Left hindlimb (tissue), 1 donor: ENCODE results near the gene AGGF1.
A peak's percentile ranks its signal among the peaks of the same experiment; 100 is the strongest.
"Not testable (repeated sequence)": the region's sequence is repeated elsewhere in the genome, so short reads cannot be mapped to it uniquely, and the experiment has no call there.

Source experiments
- DNase-seq: peaks from one replicate; pipeline ENCODE4 v3.0.0-alpha.2; 2018

AGGF1 gene, protein sequence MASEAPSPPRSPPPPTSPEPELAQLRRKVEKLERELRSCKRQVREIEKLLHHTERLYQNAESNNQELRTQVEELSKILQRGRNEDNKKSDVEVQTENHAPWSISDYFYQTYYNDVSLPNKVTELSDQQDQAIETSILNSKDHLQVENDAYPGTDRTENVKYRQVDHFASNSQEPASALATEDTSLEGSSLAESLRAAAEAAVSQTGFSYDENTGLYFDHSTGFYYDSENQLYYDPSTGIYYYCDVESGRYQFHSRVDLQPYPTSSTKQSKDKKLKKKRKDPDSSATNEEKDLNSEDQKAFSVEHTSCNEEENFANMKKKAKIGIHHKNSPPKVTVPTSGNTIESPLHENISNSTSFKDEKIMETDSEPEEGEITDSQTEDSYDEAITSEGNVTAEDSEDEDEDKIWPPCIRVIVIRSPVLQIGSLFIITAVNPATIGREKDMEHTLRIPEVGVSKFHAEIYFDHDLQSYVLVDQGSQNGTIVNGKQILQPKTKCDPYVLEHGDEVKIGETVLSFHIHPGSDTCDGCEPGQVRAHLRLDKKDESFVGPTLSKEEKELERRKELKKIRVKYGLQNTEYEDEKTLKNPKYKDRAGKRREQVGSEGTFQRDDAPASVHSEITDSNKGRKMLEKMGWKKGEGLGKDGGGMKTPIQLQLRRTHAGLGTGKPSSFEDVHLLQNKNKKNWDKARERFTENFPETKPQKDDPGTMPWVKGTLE

GRCh38 chr5:77030097-77031071 lies at the start of gene AGGF1:
AGGF1 (plus strand) TSS chr5:77030404; CDS start chr5:77030767, 363 bp downstream.
- DNase-seq: peak; percentile 96

- DNase-seq: no peak
These were observed 49.6 kb upstream of the AGGF1 start for GRCh38 chr5:76980518-76981144.

DNA sequence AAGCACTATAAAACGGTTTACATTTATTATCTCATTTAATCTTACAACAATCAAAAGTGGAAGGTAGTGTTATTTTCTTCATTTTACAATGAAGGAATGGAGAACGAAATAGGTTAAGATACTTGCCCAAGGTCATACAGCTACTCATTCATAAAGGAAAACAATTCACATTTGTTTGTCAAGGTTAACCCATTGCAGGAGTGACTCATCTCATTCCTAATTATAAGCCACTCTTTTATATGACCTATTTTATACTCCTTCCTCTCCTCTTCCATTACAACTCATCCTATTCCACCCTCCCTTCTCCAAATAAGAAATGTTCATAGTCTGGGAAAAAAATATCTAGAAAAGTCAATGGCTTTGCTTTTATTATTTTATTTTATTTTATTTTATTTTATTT lies 47.8 kb upstream of the AGGF1 start:
- no peak for DNase-seq

DNA sequence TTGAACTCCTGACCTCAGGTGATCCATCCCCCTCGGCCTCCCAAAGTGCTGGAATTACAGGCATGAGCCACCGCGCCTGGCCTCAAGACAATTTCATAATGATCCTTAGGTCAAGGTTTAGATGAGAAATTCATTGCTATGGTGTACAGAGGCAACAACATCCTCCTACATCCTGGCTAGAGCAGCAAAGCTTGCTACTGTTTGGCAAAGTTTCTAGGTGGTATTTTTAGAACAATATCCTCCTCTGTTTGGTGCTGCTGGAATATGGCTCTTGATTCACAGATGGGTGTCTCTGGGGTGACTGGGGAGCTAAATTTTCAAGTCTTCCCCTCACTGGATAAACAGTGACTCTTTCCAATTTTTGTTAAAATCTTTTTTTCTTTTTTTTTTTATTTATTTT lies 46.7 kb upstream of the AGGF1 start:
- DNase-seq: no peak

DNA sequence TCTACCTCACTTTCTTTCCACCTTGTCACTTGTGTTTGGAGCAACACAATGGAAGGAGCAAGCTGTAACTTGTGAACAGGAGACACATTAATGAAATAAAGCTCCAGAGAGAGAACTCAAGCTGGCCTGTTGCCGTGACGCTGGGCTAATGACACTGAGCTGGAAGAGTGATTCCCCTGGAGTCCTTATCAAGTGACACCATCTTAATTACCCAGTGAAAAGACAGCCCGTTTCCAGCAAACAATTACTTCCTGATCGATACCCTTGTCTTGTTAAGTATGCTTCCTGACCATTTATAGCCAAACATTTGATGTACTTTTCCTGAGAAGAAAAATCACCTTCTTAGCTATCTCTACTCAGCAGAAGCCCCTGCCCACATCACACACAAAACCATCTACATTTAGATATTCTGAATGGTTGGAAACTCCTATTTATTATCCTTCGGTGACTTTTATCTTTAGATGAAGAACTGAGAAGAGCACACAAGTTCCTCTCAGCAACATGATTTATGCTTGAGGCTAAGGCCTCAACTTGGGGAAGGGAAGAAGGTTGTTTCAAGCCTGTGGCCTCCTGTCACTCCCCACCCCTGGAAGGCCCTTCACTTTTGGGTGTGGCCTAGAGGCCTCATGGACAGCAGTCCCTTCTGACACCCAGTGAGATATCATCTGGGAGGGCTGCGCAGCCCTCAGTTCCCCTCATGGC lies 43.2 kb upstream of the AGGF1 start:
- no peak for DNase-seq

GRCh38 chr5:76990899-76991459 lies 39.2 kb upstream of the AGGF1 start:
- no peak for DNase-seq

DNA sequence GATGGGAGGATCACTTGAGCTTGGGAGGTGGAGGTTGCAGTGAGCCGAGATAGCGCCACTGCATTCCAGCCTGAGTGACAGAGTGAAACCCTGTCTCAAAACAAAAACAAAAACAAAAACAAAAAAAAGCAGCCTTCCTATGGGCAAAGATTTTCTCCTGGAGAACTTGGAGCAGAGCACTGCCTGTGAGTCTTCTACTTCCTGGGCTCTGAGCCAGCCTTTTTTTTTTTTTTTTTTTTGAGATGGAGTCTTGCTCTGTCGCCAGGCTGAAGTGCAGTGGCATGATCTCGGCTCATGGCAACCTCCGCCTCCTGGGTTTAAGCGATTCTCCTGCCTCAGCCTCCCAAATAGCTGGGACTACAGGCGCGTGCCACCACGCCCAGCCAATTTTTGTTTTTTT lies 36.8 kb upstream of the AGGF1 start:
- not testable (repeated sequence) for DNase-seq

DNA sequence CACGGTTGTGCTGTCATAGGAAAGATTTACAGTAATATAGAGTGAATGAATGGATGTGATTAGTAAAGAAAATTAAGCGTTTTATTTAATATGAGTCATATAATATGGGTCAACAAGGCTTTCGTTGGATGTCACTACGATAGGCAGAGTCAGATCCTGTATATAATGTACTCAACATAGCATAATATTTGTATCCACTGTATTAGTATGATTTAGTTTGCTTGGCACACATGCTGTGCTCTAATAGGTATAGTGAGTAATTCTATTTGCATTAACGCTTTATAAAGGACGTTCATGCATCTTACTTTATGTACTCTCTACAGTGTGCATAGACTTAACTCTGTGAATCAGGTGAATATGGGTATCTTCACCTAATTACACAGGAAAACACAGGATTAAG lies 35.9 kb upstream of the AGGF1 start:
- no peak for DNase-seq

DNA sequence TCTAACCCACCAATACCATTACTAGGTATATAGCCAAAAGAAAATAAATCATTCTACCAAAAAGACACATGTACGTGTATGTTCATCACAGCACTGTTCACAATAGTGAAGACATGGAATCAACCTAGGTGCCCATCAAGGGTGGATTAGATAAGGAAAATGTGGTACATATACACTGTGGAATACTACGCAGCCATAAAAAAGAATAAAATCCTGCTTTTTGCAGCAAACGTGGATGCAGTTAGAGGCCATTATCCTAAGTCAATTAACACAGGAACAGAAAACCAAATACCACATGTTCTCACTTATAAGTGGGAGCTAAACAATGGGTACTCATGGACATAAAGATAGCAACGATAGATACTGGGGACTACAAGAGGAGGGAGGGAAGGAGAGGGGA lies 32.0 kb upstream of the AGGF1 start:
- not testable (repeated sequence) for DNase-seq

GRCh38 chr5:76999451-76999850 lies 30.8 kb upstream of the AGGF1 start:
- no peak for DNase-seq

DNA sequence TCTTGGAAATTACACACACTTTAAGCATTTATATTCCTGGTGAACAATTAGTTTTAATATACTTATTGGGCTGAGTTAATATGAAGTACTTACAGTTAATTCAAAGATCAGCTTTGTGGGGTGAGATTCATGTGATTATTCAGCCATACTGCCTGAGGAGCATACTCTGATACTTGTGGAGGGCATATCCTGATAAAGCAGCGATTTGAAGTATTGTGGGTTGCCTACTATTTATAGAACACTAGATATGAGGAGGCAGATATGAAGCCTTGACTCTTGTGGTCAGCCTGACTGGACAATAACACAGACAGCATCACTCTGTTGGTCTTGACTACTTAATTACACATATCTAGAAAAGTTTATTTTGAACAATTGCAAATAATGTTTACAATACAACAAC lies 27.0 kb upstream of the AGGF1 start:
- no peak for DNase-seq

GRCh38 chr5:77006124-77006523 lies 24.1 kb upstream of the AGGF1 start:
- DNase-seq: no peak

DNA sequence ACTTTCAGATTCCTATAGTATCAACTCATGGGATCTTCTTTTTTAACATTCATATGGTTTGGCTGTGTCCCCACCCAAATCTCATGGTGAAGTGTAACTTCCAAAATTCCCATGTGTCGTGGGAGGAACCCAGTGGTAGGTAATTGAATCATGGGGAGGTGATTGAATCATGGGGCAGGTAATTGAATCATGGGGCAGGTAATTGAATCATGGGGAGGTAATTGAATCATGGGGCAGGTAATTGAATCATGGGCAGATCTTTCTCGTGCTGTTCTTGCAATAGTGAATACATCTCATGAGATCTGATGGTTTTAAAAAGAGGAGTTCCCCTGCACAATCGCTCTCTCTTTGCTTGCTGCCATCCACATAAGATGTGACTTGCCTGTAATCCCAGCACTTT lies 21.8 kb upstream of the AGGF1 start:
- DNase-seq: no peak

- no peak for DNase-seq
These were observed 20.0 kb upstream of the AGGF1 start for GRCh38 chr5:77010243-77010642.

GRCh38 chr5:77011498-77011897 lies 18.7 kb upstream of the AGGF1 start:
- DNase-seq: no peak

GRCh38 chr5:77012601-77013000 lies 17.6 kb upstream of the AGGF1 start:
- DNase-seq: no peak

DNA sequence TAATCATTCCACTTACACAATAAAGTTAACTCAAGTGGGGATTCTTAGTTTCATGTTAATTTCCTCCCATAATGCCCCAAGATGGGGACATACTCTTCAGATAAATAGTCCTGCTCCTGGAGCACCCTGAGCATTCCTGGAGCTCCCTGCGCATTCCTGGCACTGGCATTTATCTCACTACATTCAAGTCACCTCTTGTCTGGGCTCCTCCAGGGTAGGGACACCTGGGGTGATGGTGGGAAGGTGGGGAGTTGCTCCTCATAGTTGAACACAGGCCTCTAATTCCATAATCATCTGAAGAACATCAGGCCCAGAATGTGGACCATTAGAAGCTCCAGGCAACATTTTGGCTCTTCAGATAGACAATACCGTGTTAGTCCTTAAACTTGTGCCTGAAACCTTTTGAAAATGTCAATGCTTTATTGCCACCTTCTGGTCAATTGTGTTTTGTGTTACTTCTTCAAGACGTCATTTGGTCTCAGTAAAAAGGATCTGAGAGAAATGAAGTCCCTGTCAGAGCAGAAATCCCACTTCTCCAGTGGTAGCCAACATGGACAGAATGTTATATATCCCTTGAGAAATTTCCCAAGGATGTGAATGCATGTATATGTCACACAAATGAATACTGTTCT lies 14.2 kb upstream of the AGGF1 start:
- no peak for DNase-seq

GRCh38 chr5:77016962-77017361 lies 13.2 kb upstream of the AGGF1 start:
- DNase-seq: no peak

- no peak for DNase-seq
These were observed 12.5 kb upstream of the AGGF1 start for GRCh38 chr5:77017668-77018067.

GRCh38 chr5:77022511-77023417 lies 7.4 kb upstream of the AGGF1 start:
- no peak for DNase-seq
